Upper lobe of left lung (tissue), 4 donors: ENCODE results near the gene DHX15.

Experiments
- EP300 ChIP-seq, 4 donors: sonication (generic); formaldehyde crosslinking; IDR thresholded peaks; one replicate each; pipeline ENCODE4 v1.5.1; 2017; ENCODE audit warnings: antibody characterized with exemption in 4 of 4, control low read depth in 2 of 4
- POLR2A ChIP-seq, 4 donors: fragments of 450-650 bp; IDR thresholded peaks; one replicate each; pipeline ENCODE4 v1.5.1; 2016 to 2017; ENCODE audit warnings: antibody characterized with exemption in 4 of 4, mild to moderate bottlenecking in 2 of 4
- POLR2AphosphoS5 ChIP-seq, 2 donors: sonication (generic); formaldehyde crosslinking; IDR thresholded peaks; one replicate each; pipeline ENCODE4 v1.5.1; 2017; ENCODE audit warnings: antibody characterized with exemption in 2 of 2
- TF ChIP-seq, protein P1 (sequence below), 6 experiments: fragments of 450-650 bp in 4 of 6; fragments of 200-600 bp in 2 of 6; sonication (generic) in 2 of 6; IDR thresholded peaks; one replicate each; pipeline ENCODE4 v1.5.1; 2016 to 2019; ENCODE audit warnings: antibody characterized with exemption in 6 of 6

DNA sequence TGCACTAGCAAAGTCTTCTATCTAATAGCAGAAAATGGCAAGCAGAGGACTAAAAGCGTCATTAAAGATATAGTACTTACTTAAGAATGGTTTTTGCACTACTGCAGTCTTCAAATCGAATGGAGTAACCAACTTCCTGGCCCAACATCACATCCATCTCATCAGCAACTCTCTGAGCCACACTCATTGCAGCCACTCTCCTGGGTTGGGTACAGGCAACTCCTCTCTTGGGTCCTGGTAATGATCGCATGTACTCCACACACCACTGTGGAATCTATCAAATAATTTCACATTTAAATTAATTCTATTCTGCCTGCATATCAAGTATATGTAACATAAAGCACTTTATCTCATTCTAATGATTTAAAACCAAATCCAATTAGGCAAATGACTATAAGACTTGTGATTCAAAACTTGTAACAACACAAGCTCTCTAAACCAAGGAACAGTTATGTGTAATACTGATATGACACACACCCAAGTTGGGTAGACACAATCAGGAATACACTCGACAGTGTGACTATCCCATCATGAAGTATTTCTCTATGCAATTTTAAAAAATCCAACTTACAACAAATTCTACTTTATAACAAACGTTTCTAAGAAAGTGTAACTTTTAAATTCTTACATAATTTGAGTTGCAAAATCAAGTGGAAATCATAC lies 13.6 kb downstream of the DHX15 start:
- TF ChIP-seq, protein P1, sequence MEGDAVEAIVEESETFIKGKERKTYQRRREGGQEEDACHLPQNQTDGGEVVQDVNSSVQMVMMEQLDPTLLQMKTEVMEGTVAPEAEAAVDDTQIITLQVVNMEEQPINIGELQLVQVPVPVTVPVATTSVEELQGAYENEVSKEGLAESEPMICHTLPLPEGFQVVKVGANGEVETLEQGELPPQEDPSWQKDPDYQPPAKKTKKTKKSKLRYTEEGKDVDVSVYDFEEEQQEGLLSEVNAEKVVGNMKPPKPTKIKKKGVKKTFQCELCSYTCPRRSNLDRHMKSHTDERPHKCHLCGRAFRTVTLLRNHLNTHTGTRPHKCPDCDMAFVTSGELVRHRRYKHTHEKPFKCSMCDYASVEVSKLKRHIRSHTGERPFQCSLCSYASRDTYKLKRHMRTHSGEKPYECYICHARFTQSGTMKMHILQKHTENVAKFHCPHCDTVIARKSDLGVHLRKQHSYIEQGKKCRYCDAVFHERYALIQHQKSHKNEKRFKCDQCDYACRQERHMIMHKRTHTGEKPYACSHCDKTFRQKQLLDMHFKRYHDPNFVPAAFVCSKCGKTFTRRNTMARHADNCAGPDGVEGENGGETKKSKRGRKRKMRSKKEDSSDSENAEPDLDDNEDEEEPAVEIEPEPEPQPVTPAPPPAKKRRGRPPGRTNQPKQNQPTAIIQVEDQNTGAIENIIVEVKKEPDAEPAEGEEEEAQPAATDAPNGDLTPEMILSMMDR (IDR thresholded peaks at IDR 0.05), result no peak
- no peak for TF ChIP-seq POLR2AphosphoS5 (IDR thresholded peaks at IDR 0.05)
- no peak for TF ChIP-seq POLR2A (IDR thresholded peaks at IDR 0.05)
- TF ChIP-seq EP300 (IDR thresholded peaks at IDR 0.05), result no peak
